CD4-positive, alpha-beta T cell treated with Interleukin-4 for 4 hours (primary cell): ENCODE measurements around the gene SYNPR.
"Not testable (repeated sequence)": the region's sequence is repeated elsewhere in the genome, so short reads cannot be mapped to it uniquely, and the experiment has no call there.

Experiments
- DNase-seq: peaks from one replicate; pipeline ENCODE4 v3.0.0-alpha.2; 2020

SYNPR gene

GRCh38 chr3:63278171-63279004, at the start of gene SYNPR:
TSS of gene SYNPR (plus strand) at chr3:63278308.
- DNase-seq = no peak

DNA sequence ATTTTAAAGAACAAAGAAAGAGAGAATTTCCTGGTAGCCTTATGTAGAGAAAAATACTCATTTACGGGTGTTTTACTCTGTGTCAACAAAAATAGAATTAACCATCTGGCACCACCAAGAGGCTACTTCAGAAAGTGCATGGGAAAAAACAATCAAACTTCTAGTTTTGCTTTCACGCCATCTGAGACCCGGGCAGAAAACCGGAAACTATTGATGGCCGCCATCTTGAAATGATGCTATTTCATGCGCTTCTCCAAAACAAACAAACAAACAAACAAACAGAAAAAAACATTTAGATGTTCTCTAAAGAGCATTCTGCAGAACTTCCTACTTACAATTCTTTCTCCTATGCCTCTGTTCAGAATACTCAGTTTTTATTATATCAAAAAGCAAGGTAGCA, 49.4 kb upstream of the SYNPR start:
- DNase-seq = no peak

GRCh38 chr3:63230146-63230545, 48.0 kb upstream of the SYNPR start:
- DNase-seq = no peak

DNA sequence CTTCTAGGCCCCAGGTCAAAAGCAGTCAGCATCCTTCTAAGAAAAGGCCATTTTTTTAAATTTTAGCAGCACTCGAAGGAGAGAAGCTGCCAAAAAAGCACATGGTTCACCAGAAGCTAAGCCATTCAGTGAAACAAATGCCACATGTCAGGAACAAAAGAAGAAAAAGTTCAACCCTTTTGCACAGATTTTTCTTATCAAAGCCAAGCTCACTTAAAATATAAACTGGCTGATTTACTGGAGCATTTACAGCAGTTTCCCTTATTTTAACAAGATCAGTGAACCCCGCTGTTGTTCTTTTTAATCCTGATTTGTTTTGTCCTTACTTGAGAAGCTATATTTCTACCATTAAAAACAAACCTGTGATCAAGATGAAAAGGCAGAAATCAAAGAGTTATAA, 46.5 kb upstream of the SYNPR start:
- no peak for DNase-seq

GRCh38 chr3:63232764-63233396, 45.2 kb upstream of the SYNPR start:
- no peak for DNase-seq

DNA sequence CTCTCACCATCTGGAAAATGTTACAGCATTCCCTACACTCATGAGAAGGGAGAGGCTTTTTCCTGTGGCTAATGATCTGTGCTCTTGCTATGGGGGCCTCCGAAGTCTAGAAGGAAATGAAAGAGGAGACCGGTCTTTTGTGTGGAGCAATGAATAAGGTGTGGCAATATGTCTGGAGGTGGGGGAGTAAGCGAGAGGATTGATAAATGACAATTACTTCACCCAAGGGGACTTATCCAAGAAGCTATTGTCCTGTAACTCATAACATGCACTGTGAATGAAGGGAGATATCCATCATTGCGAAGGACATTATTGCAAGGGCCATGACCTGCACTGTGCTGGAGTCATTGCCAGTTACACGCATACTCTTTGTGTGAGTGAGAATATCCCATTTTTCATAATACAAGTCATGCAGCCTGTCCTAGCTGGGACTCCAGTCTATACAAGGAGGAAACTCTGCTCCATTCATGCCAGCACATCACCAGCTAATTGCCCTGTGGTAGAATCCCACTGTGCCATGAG, 37.7 kb upstream of the SYNPR start:
- DNase-seq = no peak

- no peak for DNase-seq
Measured at GRCh38 chr3:63242124-63242523, 36.0 kb upstream of the SYNPR start.

DNA sequence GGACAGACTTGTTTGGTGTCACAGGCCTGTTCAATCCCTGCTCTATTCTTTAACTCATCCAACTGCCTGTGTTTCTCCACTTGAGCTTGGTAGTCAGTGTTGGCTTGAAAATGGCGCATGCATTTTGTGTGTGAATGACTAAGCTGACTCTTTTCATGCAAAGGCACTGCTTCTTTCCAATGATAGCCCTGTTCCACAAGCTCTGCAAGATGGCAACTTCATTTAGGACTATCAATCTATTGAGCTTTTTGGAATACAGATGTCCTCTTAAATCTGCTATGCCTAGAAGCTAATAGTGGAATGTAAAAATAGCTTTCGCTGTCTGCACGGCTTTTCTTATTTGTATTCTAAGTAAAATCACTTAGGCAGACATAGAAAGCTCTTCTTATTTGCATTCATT, 33.6 kb upstream of the SYNPR start:
- DNase-seq = no peak

GRCh38 chr3:63245726-63246241, 32.3 kb upstream of the SYNPR start:
- no peak for DNase-seq

DNA sequence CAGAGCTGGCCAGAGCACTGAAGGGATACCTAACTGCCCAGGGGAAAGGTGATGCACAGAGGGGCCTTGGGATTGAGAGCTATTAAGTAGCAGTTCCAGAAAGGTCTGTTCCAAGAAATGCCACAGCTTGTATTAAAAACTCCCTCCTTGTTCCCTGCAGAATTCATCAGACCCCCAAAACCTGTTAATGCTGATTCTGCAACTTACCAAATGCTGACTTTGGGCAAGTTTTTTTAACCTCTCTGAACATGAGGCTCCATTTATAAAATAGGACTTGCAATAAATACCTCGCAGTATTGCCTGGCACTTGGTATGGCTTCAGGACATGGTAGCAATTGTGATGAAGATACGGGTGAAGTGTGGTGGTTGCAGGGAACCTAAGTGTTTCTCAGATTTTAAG, 30.1 kb upstream of the SYNPR start:
- DNase-seq = no peak

- no peak for DNase-seq
Measured at GRCh38 chr3:63251499-63251898, 26.6 kb upstream of the SYNPR start.

DNA sequence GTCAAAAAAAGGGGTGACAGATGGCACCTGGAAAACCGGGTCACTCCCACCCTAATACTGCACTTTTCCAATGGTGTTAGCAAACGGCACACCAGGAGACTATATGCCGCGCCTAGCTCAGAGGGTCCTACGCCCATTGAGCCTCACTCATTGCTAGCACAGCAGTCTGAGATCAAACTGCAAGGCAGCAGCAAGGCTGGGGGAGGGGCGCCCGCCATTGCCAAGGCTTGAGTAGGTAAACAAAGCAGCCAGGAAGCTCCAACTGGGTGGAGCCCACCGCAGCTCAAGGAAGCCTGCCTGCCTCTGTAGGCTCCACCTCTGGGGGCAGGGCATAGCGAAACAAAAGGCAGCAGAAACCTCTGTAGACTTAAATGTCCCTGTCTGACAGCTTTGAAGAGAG, 22.3 kb upstream of the SYNPR start:
- not testable (repeated sequence) for DNase-seq

GRCh38 chr3:63264716-63265115, 13.4 kb upstream of the SYNPR start:
- no peak for DNase-seq

GRCh38 chr3:63274359-63274758, 3.7 kb upstream of the SYNPR start:
- no peak for DNase-seq

- DNase-seq = no peak
Measured at GRCh38 chr3:63279005-63279841, 1.1 kb downstream of the SYNPR start.

DNA sequence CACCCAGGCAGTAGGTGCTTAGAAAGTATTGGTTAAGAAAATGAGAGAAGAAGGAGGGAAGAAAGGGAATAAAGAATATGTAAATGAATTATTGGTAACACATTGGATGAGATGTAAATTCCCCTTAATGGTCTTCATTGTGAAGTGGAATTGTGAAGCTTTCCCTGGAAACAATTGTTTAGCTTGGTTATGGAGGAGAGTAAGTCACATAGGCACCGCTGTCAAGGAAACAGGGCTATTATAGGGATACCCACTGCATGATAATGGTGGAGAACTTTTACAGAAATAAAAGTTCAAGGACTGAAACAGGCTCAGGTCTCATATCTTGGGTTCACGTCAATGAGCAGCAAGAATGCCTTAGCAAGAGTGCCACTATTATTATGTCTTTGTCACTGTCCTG, 9.5 kb downstream of the SYNPR start:
- DNase-seq = no peak

DNA sequence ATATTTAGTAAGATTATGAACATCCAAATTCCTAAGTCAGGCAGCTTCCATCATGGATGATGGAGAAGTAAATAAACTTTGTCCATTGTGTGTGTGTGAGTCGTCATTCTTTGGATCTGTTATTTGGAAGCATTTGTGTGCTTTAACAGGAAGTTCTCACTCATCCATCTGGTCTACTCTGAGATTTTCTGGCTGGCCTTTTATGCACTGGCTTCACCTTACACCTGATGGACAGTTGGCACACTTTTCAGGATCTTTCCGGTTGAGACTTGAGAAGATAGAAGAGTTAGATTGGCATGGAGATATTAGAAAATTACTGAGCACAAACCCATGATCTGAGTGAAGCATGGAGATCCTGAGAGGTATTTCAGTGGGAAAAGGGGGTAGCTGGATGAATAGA, 12.6 kb downstream of the SYNPR start:
- DNase-seq = no peak

- DNase-seq = no peak
Measured at GRCh38 chr3:63294332-63294731, 16.2 kb downstream of the SYNPR start.

GRCh38 chr3:63295356-63295755, 17.2 kb downstream of the SYNPR start:
- no peak for DNase-seq

DNA sequence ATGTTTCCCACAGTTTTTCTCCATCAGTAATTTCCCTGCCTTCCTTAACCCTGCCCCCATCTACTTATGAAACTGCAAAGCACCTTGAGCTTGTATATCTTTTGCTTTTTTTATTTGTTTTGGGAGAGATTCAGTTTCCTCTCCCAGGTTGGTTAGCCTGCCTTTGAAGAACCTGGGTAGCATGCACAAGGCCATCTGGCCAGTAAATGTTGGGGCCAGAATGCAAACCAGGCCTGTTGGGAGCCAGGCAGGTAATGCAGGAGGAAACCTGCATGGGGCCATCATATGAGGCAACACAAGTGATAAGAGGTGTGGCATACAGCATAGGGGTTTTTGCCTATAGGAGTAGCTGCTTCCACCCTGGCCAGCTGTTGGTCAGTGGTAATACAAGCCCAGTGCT, 17.7 kb downstream of the SYNPR start:
- no peak for DNase-seq

DNA sequence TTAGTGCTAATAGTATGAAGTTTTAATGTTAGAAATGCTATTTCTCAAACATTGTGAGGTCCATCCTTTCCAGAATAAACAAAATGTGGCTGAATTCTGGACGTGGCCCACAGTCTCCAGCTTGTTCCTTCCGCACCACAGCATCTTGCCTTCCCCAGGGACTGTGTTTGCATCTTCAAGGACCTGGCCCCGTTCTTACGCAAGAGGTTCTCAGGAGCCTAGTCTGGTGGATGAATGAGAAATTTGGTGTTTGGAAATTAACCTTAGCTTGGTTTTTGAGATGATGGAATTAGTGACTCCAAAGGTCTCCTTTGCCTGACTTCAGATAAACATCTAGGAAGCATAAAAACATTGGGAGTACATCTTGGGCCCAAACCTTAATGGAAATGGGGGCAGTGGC, 18.1 kb downstream of the SYNPR start:
- no peak for DNase-seq

GRCh38 chr3:63303238-63303637, 25.1 kb downstream of the SYNPR start:
- DNase-seq = no peak

DNA sequence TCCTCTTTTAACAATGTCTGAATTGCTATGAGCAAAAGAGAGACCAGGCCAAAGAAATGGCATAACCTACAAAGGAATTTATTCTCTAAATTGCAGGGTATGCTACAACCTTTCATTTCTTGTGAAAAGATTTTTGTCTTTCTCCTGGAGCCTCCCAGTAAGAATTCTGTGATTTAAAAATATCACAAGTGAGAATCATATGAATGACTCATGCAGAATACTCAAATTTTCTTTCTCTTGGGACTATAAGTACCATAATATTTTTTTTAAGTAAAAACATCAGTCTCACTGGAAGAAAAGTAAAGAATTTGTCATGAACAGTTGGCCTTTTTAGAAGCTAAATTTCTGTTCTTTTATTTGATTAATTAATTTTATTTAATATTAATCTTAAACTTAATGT, 26.3 kb downstream of the SYNPR start:
- no peak for DNase-seq
